ENCODE measurements around the gene CTNND2. TPM values are rescaled to one million over a fixed set of nuclear protein-coding genes. Genes with fewer than 3 reads are reported as not detected.

Gene CTNND2
- total RNA-seq, 4 donors from 2014 or later: 0.18 to 14.9 (median 0.47) TPM; not detected in 1

DNA sequence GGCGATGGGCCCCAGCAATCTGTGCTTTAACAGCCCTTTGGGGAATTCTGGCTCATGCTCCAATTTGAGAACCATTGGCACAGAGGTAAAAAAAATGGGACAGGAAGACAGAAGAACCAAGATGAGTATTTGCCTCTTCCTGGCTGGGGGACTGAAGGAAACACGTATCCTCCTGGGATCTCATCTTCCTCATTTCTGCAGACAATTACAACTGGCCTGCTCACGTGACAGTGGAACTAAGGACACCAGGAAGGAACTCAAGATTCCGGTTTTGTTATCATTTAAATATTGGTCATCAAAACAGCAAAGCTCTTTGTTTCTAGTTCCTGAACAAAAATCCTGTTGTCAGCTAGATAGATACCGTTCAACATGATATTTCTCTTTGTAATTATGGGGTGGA, 927.2 kb downstream of the CTNND2 start:
- Histone ChIP-seq H3K36me3 (no peaks in the 10 kb centered on the region), H3K4me3 (no peak overlapping the region), H3K4me1 (no peaks in the 10 kb centered on the region), H3K27me3 (no peaks in the 10 kb centered on the region), H3K27ac (no peak overlapping the region), H3K9me3 (no peaks in the 10 kb centered on the region)
- TF ChIP-seq CTCF (IDR thresholded peaks at IDR 0.05) (no peak), POLR2A (IDR thresholded peaks at IDR 0.05) (no peak)
- DNase-seq: no peak

DNA sequence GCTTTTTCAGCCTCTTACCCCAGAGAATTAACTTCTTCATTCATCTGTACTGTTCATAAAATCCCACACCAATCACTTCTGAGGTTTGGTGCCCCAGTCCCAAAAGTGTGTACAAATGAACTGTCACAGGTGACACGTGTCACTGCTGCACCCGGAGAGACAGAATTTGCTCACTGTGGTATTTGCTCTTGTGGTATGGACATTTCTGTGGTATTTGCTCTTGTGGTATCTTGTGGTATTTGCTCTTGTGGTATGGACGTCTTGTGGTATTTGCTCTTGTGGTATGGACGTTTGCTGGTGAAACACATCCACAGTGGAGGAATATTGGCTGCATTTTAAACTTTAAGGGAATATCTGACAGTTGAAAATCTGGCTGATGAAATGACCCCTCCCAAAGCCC, 928.3 kb downstream of the CTNND2 start:
- Histone ChIP-seq H3K27me3 (no peaks in the 10 kb centered on the region), H3K36me3 (no peaks in the 10 kb centered on the region), H3K4me3 (no peak overlapping the region), H3K27ac (no peak overlapping the region), H3K9me3 (no peaks in the 10 kb centered on the region), H3K4me1 (no peaks in the 10 kb centered on the region)
- no peak for DNase-seq
- no peak for TF ChIP-seq POLR2A (IDR thresholded peaks at IDR 0.05)
- no peak for TF ChIP-seq CTCF (IDR thresholded peaks at IDR 0.05)

DNA sequence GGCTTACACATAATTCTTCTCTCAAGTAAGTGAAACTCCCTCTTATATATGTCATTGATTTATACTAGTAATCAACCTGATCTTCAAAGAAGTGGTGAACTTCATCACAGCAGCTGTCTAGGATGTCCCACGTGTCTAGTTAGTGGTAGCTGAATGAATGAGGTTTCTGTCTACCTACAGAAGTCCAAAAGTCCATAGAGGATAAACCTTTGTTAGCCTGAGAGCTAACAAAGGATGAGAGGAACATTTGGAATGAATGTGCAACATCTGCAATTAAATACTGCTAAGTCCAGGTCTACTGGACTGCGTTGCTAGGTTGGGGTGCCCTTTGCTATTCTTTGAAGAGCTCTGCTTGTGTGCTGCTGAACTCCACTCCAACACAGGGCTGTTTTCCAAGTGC, 929.4 kb downstream of the CTNND2 start:
- TF ChIP-seq POLR2A (IDR thresholded peaks at IDR 0.05) (no peak), CTCF (IDR thresholded peaks at IDR 0.05) (no peak)
- Histone ChIP-seq H3K9me3 (no peaks in the 10 kb centered on the region), H3K4me1 (no peaks in the 10 kb centered on the region), H3K4me3 (no peak overlapping the region), H3K36me3 (no peaks in the 10 kb centered on the region), H3K27ac (no peak overlapping the region), H3K27me3 (no peaks in the 10 kb centered on the region)
- no peak for DNase-seq

DNA sequence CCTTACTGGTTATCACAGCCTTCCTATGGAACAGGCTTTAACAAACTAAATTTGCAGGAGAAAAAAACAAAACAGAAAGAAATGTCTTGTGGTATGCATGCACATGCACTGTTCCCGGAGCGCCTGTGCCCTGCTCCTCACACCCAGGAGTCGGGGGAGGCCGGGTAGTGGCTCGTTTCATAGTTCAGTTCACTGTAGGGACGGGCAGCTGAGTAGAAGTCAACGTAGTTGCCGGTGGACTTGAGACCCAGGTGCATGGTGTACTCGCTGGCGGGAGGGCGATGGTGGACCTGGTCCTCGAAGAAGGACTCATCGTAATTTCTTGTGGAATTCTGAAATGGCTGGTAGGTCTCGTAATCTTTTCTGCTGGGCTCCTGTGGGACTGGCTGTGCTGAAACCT, 930.9 kb downstream of the CTNND2 start:
- Histone ChIP-seq H3K36me3 (no peaks in the 10 kb centered on the region), H3K4me3 (no peak overlapping the region), H3K27ac (no peak overlapping the region), H3K9me3 (no peaks in the 10 kb centered on the region), H3K27me3 (no peaks in the 10 kb centered on the region), H3K4me1 (no peaks in the 10 kb centered on the region)
- TF ChIP-seq POLR2A (IDR thresholded peaks at IDR 0.05) (no peak), CTCF (IDR thresholded peaks at IDR 0.05) (no peak)
- no peak for DNase-seq

GRCh38 chr5:10969684-10970180, 934.5 kb downstream of the CTNND2 start:
- H3K27ac ChIP-seq: no peak overlapping the region
- H3K27me3 ChIP-seq: no peaks in the 10 kb centered on the region
- TF ChIP-seq CTCF (IDR thresholded peaks at IDR 0.05): no peak
- TF ChIP-seq POLR2A (IDR thresholded peaks at IDR 0.05): no peak
- no peak overlapping the region for H3K4me3 ChIP-seq
- no peak for DNase-seq
- H3K9me3 ChIP-seq: no peaks in the 10 kb centered on the region
- no peaks in the 10 kb centered on the region for H3K4me1 ChIP-seq
- H3K36me3 ChIP-seq: no peaks in the 10 kb centered on the region

DNA sequence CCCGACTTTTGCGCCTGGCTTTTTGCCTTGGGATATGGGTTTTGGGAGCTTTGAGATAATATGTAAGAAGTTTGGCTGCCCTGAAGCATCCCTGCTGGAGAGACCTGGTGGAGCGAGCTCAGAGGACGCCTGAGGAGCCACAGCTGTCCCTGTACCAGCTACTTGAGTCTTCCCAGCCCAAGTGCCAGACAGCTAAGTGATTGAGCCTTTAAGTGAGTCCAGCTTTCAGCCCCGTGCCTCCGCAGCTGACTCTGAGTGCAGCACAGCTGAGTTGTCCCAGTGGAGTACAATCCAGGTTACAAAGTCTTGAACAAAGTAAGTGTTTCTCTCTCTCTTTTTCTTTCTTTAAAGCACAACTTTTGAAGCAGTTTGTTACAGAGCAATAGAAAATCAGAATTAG, 939.4 kb downstream of the CTNND2 start:
- Histone ChIP-seq H3K4me3 (no peak overlapping the region), H3K27me3 (no peaks in the 10 kb centered on the region), H3K27ac (no peak overlapping the region), H3K36me3 (no peaks in the 10 kb centered on the region), H3K9me3 (no peaks in the 10 kb centered on the region), H3K4me1 (no peaks in the 10 kb centered on the region)
- no peak for TF ChIP-seq CTCF (IDR thresholded peaks at IDR 0.05)
- TF ChIP-seq POLR2A (IDR thresholded peaks at IDR 0.05): no peak
- no peak for DNase-seq

Measured in Peyer's patch (tissue), 4 donors.